Mesenteric fat pad (tissue), 1 donor: ENCODE results near the gene MBOAT1. TPM values are rescaled to one million over a fixed set of nuclear protein-coding genes. Genes with fewer than 3 reads are reported as not detected.

Experiments
- total RNA-seq: library from RNA; stranded (reverse); fragmentation: NEBNext Ultra II Directional; extraction: Animal tissue kit (Norgen Biotek cat#: 25700); gene quantifications from one replicate; pipeline ENCODE4 v1.2.1, GENCODE V29; 2021
- donor health status: DM: yes; HTN: yes; CAD: no.

The MBOAT1 gene
- total RNA-seq, 1 donor from 2014 or later, result 6.3 TPM

Other genes starting within 250 kb of the MBOAT1 start
- gene E2F3, start 189.4 kb upstream of the MBOAT1 start, total RNA-seq, result 15.6 TPM